Muscle layer of colon (tissue), 2 donors: ENCODE data around the gene EHMT2.
"Not testable (repeated sequence)": the region's sequence is repeated elsewhere in the genome, so short reads cannot be mapped to it uniquely, and the experiment has no call there.

ENCODE experiments used
- H3K27ac ChIP-seq: one replicate; pipeline ENCODE4 v1.7.0; 2013; ENCODE audit warnings: low read depth, mild to moderate bottlenecking, low read length, moderate library complexity
- H3K27me3 ChIP-seq, 2 donors: one replicate each; pipeline ENCODE4 v1.7.0; 2013; ENCODE audit warnings: low read length in 2 of 2, mild to moderate bottlenecking in 2 of 2; ENCODE audit not compliant: insufficient read depth in 2 of 2, control insufficient read depth in 1 of 2
- H3K36me3 ChIP-seq: one replicate; pipeline ENCODE4 v1.7.0; 2013; ENCODE audit warnings: mild to moderate bottlenecking, low read length; ENCODE audit not compliant: insufficient read depth
- H3K4me1 ChIP-seq: one replicate; pipeline ENCODE4 v1.7.0; 2013; ENCODE audit warnings: mild to moderate bottlenecking, low read length; ENCODE audit not compliant: insufficient read depth
- H3K4me3 ChIP-seq, 2 donors: one replicate each; pipeline ENCODE4 v1.7.0; 2013; ENCODE audit warnings: low read length in 2 of 2, low read depth in 1 of 2, mild to moderate bottlenecking in 1 of 2, moderate library complexity in 1 of 2
- H3K9ac ChIP-seq: one replicate; pipeline ENCODE4 v1.7.0; 2013; ENCODE audit warnings: low read length
- H3K9me3 ChIP-seq: one replicate; pipeline ENCODE4 v1.7.0; 2013; ENCODE audit warnings: mild to moderate bottlenecking, low read length
- donor health status: abdominal sarcoma.
- donor health status: Adenocarcinoma of cecum.

Gene EHMT2

DNA sequence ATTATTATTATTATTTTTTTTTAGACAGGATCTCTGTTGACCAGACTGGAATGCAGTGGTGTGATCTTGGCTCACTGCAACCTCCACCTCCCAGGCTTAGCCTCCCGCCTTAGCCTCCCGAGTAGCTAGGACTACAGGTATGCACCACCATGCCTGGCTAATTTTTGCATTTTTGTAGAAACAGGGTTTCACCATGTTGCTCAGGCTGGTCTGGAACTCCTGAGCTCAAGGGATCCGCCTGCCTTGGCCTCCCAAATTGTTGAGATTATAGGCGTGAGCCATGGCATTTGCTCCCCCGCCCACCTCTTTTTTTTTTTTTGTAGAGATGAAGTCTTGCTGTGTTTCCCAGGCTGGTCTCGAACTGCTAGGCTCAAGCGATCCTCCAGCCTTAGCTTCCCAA is 11.8 kb upstream of the EHMT2 start:
- H3K9me3 ChIP-seq, H3K36me3 ChIP-seq, H3K27ac ChIP-seq, H3K9ac ChIP-seq, H3K4me1 ChIP-seq, H3K27me3 ChIP-seq, H3K4me3 ChIP-seq: not testable (repeated sequence)

DNA sequence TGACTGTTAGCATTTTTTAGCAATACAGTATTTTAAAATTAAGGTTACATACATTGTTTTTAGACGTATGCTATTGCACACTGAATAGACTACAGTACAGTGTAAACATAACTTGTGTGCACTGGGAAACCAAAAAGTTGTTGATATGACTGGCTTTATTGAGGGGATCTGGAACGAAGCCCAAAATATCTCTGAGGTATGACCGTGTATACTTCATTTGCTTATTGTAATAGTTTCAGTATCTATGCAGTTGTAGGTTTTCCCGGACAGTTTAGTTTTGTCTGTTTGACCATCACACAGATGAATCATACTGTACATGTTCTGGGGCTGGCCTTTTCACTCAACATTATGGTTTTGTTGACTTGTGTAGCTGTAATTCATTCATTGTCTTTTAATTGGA is 11.3 kb upstream of the EHMT2 start:
- no peak overlapping the region for H3K4me3 ChIP-seq
- no peaks in the 10 kb centered on the region for H3K9me3 ChIP-seq
- H3K9ac ChIP-seq: no peak overlapping the region
- H3K36me3 ChIP-seq: no peaks in the 10 kb centered on the region
- H3K27me3 ChIP-seq: no peaks in the 10 kb centered on the region
- H3K4me1 ChIP-seq: peaks cover 2% of the 10 kb centered on the region
- no peak overlapping the region for H3K27ac ChIP-seq

DNA sequence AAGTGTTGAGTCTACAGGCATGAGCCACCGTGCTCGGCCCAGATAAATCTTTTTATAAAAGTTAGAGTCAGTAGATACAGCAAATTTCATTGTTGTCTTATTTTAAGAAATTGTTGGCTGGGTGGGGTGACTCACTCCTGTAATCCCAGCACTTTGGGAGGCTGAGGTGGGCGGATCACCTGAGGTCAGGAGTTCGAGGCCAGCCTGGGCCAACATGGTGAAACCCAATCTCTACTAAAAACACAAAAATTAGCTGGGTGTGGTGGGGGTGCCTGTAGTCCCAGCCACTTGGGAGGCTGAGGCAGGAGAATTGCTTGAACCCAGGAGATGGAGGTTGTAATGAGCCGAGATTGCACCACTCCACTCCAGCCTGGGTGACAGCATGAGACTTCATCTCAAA is 10.8 kb upstream of the EHMT2 start:
- H3K9ac ChIP-seq, H3K4me1 ChIP-seq, H3K9me3 ChIP-seq, H3K4me3 ChIP-seq, H3K27me3 ChIP-seq, H3K36me3 ChIP-seq, H3K27ac ChIP-seq: not testable (repeated sequence)

DNA sequence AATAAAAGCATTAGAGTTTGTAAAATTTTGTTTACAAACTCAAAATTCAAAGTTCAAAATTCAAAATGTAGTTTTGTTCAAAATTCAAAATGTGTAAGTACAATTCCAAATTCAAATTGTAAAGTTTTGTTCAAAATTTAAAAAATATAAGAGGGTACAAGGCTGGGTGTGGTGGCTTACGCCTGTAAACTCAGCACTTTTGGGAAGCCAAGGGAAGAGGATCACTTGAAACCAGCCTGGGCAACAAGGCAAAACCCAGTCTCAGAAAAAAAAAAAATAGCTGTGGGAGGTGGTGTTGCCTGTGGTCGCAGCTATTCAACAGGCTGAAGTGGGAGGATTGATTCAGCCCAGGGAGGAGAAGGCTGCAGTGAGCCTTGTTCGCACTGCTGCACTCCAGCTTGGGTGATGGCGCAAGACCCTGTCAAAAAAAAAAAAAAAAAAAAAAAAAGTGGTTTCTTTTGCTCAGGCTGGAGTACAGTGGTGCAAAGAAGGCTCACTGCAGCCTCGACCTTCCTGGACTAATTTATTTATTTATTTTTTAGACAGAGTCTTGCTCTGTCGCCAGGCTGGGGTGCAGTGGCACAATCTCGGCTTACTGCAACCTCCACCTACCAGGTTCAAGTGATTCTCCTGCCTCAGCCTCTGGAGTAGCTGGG is 9.8 kb upstream of the EHMT2 start:
- Histone ChIP-seq H3K4me3 (no peak overlapping the region), H3K9ac (no peak overlapping the region), H3K27me3 (no peaks in the 10 kb centered on the region), H3K9me3 (no peaks in the 10 kb centered on the region), H3K36me3 (no peaks in the 10 kb centered on the region), H3K27ac (no peak overlapping the region), H3K4me1 (peaks cover 12% of the 10 kb centered on the region)

DNA sequence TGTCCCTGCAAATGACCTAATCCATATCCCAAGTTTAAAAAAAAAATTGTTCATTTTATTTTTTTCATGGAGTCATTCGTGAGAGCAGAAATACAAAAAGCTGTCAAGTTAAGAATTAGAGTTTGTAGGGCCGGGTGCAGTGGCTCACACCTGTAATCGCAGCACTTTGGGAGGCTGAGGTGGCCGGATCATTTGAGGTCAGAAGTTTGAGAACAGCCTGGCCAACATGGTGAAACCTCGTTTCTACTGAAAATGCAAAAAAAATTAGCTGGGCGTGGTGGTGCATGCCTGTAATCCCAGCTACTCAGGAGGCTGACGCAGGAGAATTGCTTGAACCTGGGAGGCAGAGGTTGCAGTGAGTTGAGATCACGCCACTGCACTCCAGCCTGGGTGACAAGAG is 9.2 kb upstream of the EHMT2 start:
- H3K4me1 ChIP-seq: peaks cover 12% of the 10 kb centered on the region
- H3K4me3 ChIP-seq, H3K27ac ChIP-seq, H3K9ac ChIP-seq, H3K27me3 ChIP-seq, H3K9me3 ChIP-seq, H3K36me3 ChIP-seq: not testable (repeated sequence)

DNA sequence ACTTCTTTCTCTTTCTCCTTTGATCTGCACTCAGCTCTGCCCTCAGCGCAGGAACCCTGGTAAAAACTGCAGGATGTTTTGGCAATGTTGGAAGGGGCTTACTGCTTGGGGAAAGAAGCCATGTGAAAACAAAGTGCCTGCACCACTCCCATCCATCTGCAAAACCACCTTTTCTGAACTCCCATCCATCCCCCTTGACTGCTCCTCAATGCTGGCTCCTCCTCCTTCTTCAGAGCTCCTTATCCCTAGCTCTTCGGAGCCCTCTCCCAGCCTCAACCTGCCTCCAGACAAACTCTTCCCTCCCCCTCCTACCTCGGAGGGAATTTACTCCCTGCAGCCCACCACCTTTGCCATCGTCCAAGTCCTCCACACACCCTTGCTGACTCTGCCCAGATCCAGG is 8.6 kb upstream of the EHMT2 start:
- Histone ChIP-seq H3K9me3 (no peaks in the 10 kb centered on the region), H3K27me3 (no peaks in the 10 kb centered on the region), H3K27ac (no peak overlapping the region), H3K9ac (no peak overlapping the region), H3K36me3 (no peaks in the 10 kb centered on the region), H3K4me1 (peaks cover 14% of the 10 kb centered on the region), H3K4me3 (no peak overlapping the region)

DNA sequence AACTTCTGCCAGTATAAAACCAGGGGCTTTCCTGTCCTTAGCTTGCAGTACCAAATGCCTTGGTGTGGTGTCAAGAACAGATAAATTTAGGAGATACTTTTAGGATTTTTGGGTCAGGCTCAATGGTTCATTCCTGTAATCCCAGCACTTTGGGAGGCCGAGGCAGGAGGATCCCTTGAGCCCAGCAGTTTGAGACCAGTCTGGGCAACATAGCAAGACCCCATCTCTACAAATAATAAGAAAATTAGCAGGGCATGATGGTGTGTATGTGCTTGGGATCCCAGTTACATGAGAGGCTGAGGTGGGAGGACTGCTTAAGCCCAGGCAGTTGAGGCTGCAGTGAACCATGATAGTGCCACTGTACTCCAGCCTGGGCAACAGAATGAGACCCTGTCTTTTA is 7.5 kb upstream of the EHMT2 start:
- Histone ChIP-seq H3K4me1 (peaks cover 19% of the 10 kb centered on the region), H3K4me3 (no peak overlapping the region), H3K9ac (no peak overlapping the region), H3K27ac (no peak overlapping the region), H3K27me3 (no peaks in the 10 kb centered on the region), H3K9me3 (no peaks in the 10 kb centered on the region), H3K36me3 (no peaks in the 10 kb centered on the region)

DNA sequence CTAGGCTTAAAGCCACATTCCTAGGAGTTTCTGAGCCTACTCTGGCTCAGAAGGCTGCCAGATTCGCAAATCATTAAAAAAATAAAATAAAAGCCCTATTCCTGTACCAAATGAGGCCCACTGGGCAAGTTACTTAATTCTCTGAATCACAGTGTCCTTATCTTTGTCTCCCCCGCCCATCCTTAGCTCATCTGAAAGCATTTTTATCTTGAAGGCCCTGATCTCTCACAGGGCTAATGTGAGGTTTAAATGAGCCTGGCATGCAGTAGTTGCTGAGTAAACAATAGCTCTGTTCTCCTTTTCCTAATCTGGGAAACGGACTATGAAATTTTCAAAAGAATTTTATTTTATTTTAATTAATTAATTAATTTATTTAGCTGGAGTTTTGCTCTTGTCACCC is 6.5 kb upstream of the EHMT2 start:
- peak overlapping the region; percentile 93 for H3K27ac ChIP-seq
- H3K27me3 ChIP-seq: no peaks in the 10 kb centered on the region
- H3K9me3 ChIP-seq: no peaks in the 10 kb centered on the region
- H3K4me1 ChIP-seq: peaks cover 26% of the 10 kb centered on the region
- H3K36me3 ChIP-seq: no peaks in the 10 kb centered on the region
- H3K9ac ChIP-seq: no peak overlapping the region
- no peak overlapping the region for H3K4me3 ChIP-seq

DNA sequence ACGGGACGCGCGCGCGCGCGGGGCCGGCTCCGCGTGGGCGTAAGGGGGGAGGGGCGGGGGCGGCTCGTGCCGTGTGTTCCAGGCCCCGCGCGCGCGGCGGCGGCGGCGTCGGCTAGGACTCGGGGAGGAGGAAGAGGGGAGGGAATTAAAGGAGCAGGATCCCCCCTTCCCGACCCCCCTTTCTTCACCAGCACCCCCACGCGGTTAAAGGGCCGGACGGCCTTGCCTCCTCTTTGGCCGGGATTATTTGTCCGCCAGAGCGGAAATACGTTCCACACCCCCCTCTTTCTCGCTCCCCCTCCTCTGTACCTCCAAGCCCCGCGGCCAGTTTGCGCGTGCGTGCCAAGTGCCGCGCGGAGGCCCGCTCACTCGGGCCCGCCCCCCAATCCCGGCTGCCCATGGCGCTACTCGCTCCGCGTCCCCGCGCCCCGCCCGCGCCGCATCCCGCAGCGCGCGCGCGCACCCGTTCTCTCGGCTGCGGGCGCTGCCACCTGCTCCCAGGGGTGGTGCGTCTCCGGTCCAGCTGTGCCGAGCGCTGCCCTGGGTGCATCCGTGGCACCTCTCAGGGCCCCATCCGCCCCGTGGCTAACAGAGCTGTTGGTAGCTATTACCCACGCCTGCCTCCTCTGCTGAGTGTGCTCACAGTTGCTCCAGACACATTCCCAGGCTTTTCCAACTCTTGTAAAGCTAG is 4.6 kb upstream of the EHMT2 start, which contains the start of gene ZBTB12:
TSS of gene ZBTB12 (minus strand) at position 134 of the 691 bp plus-strand sequence. CDS start 781 bp downstream, outside the sequence.
- H3K9me3 ChIP-seq: no peaks in the 10 kb centered on the region
- H3K4me1 ChIP-seq: peaks cover 32% of the 10 kb centered on the region
- peak within 1 kb of the TSS; percentile 93 for H3K27ac ChIP-seq
- H3K4me3 ChIP-seq: peak within 1 kb of the TSS; percentile 75 to 93
- peak within 1 kb of the TSS; percentile 49 for H3K9ac ChIP-seq
- no peaks in the 10 kb centered on the region for H3K36me3 ChIP-seq
- no peaks in the 10 kb centered on the region for H3K27me3 ChIP-seq

DNA sequence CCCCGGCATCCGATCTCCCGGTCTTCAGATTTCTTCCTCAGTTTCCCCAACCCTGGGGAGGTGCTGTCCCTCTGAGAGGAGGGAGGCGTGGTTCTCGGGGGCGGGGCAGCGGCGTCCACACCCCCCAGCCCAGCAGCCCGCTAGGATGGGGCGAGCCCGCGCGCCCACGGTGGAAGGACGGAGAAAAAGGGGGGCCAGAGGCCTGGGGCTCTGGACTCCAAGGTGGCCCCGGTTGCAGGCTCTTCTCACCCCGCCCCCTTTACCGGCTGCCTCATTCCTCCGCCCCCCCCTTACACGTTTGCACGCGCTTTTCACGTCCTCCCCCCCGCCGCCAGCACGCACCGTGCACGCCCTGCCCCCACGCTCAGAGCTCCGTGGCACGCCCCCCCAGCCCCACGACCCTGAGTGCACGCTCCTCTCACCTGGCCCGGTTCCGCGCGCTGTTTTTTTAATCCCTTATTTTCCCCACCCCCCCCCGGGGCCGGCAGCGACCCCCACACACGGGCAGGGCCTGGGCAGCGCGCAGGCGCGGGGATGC is 4.0 kb upstream of the EHMT2 start:
- H3K36me3 ChIP-seq: no peaks in the 10 kb centered on the region
- H3K27me3 ChIP-seq: no peaks in the 10 kb centered on the region
- H3K4me1 ChIP-seq: peaks cover 35% of the 10 kb centered on the region
- H3K9me3 ChIP-seq: no peaks in the 10 kb centered on the region
- peak overlapping the region; percentile 80 for H3K27ac ChIP-seq
- H3K4me3 ChIP-seq: peak overlapping the region; percentile 75 to 93
- H3K9ac ChIP-seq: no peak overlapping the region

DNA sequence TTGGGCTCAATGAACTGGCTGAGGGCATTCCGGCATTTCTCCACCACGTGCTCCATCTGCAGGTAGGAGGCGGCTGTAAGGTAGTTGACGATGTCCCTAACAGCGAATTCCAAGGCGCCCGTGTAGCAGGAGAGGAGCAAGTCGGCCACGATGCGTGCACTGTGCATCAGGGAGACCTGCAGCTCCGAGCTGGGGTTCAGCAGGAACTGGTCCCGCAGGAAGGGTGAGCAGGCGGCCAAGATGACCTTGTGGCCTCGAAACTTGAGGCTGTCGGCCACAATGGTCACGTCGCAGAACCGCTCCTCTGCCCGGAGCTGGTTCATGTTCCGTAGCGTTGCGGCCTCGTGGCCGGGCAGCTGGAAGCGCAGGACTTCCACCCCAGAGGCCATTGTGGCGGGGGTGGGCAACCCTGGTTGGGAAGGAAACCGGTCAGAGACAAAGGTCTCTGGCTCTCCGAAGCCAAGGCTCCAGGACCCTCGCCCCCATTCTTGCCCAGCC is 3.5 kb upstream of the EHMT2 start:
- Histone ChIP-seq H3K27me3 (no peaks in the 10 kb centered on the region), H3K27ac (peak overlapping the region; percentile 80), H3K9ac (no peak overlapping the region)

More for the DNA sequence above, 3.5 kb upstream of the EHMT2 start:
- peaks cover 4% of the 10 kb centered on the region for H3K36me3 ChIP-seq
- peaks cover 40% of the 10 kb centered on the region for H3K4me1 ChIP-seq
- no peaks in the 10 kb centered on the region for H3K9me3 ChIP-seq
- peak overlapping the region; percentile 75 to 93 for H3K4me3 ChIP-seq
